GM12873 (cell line): Measurements from ENCODE around the gene SLC39A9.

Source experiments
- TF ChIP-seq, protein P1 (sequence below): IDR thresholded peaks from 2 replicates; pipeline ENCODE4 v1.5.1; 2012; ENCODE audit warnings: low read depth, mild to moderate bottlenecking, moderate library complexity, low read length, control low read depth; ENCODE audit not compliant: insufficient read depth; ENCODE audit errors: missing control alignments

The SLC39A9 gene

GRCh38 chr14:69355154-69355597, 43.3 kb upstream of the SLC39A9 start:
- TF ChIP-seq, protein P1, sequence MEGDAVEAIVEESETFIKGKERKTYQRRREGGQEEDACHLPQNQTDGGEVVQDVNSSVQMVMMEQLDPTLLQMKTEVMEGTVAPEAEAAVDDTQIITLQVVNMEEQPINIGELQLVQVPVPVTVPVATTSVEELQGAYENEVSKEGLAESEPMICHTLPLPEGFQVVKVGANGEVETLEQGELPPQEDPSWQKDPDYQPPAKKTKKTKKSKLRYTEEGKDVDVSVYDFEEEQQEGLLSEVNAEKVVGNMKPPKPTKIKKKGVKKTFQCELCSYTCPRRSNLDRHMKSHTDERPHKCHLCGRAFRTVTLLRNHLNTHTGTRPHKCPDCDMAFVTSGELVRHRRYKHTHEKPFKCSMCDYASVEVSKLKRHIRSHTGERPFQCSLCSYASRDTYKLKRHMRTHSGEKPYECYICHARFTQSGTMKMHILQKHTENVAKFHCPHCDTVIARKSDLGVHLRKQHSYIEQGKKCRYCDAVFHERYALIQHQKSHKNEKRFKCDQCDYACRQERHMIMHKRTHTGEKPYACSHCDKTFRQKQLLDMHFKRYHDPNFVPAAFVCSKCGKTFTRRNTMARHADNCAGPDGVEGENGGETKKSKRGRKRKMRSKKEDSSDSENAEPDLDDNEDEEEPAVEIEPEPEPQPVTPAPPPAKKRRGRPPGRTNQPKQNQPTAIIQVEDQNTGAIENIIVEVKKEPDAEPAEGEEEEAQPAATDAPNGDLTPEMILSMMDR: no peak

DNA sequence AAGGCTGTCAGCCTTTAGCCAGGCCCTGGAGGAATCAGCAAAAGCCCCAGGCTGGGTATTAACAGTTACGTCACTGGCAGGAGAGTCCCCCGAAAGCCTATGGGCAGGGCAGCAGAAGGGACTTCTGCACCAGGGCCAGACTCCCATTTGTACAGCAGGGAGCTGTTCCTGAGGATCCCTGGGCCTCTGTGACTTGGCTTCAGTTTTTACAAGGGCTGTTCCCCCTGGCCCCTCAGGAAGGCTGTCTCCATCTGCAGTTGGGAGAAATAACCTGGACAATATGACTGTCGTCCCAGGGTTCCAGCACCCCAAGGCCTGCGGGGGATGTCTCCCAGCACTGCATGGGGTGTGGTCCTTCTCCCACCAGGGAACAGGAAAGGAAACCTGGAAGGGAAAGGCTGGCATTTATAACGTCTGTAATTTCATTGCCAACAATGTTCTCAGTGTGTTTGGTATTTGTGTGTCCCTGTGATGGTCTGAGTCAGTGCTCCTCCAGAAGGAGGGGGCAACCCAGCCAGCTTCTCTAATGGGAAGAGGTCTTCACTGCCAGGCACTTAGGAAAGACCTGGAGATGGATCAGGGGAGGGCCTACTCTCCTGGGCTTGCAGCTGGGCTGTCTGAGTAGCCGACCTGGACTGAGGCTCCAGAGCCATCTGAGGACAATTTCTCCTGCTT, 42.7 kb upstream of the SLC39A9 start:
- TF ChIP-seq, protein P1: no peak

- TF ChIP-seq, protein P1: no peak
Measured at GRCh38 chr14:69356903-69357543, 41.5 kb upstream of the SLC39A9 start.

- TF ChIP-seq, protein P1: no peak
Measured at GRCh38 chr14:69357544-69358200, 40.8 kb upstream of the SLC39A9 start.

DNA sequence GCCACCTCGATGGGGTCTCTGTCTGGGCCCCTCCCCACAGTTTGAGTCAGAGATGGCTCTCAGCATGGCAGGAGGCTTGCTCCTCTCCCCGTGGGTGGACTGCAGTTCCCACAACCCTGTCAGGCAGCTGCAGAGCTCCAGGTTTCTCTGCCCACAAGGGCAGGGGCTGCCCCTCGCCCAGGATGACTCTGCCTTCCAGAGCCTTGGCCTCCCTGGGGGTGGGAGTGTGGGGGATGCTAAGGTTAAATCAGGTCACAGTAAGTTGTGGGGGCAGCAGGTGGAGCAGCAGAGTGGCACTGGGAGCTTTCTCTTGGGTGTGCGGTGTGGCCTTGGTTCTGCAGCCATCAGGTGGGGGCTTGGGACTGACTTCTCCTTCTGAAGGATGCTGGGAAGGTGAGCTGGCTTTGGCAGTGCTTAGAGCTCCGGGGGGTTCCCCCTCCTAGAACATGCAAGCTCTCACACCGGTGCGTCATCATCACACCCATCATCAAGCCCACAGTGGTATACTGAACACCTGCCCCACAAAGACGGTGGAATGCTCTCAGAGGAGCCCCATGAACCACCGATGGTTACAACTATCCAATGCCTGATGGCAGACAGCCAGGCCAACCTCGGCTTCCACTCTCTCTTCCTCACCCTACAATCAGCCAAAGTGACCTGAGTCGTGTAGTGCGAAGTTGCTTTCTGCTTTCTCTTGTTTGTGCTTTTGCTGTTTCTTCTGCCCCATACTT, 40.1 kb upstream of the SLC39A9 start:
- TF ChIP-seq, protein P1: no peak

- TF ChIP-seq, protein P1: no peak
Measured at GRCh38 chr14:69358966-69359365, 39.5 kb upstream of the SLC39A9 start.

GRCh38 chr14:69360438-69361108, 37.9 kb upstream of the SLC39A9 start:
- TF ChIP-seq, protein P1: no peak
